ENCODE measurements around the gene ANKRD42.
A peak's percentile ranks its signal among the peaks of the same experiment; 100 is the strongest.

ANKRD42 gene
- 19.0 to 28.6 reads per million in 2 donors for total RNA-seq

- DNase-seq: peak; percentile 63 to 90 (median 80)
Measured at GRCh38 chr11:83193315-83194280, at the start of gene ANKRD42. TSS of gene ANKRD42 (plus strand) at chr11:83193712. CDS start at chr11:83194671, 959 bp downstream.

DNA sequence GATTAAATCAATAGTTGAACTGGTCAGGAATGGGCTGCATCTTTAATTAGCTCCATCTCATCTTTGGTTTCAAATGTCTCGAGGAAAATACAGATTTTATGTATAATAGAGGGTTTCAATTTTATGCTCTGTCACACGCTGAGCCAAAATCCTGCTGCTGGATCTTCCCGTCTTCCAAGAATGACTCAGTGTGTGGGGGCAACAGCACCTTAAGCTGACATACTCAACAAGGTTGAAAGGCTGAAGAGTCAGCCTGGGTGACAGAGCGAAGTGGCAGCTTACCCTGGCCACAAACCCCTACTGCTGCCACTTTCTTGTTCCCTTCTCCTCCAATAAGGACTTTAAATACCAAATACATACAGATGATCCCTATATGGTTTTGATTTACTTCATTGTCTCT lies 45.6 kb upstream of the ANKRD42 start:
- no peak for DNase-seq

DNA sequence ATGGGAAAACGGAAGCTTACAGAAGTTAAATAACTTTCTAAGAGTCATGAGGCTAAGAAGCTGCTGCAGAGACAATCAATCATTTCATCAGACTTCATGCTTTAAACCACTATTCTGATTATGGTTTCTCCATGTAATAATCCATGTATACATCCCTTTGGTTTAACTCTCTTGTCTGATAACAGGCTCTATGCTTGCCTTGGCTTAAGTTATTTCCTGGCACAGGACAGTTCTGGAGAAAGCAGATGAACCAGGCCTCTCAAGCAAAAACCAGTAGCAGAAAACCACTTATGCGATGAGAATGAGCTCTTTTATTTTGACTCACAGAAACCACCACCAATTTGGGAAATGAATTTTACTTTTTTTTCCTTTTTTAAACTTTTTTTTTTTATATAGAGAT lies 43.1 kb upstream of the ANKRD42 start:
- peak in 1 of 5 experiments; percentile 30 for DNase-seq

DNA sequence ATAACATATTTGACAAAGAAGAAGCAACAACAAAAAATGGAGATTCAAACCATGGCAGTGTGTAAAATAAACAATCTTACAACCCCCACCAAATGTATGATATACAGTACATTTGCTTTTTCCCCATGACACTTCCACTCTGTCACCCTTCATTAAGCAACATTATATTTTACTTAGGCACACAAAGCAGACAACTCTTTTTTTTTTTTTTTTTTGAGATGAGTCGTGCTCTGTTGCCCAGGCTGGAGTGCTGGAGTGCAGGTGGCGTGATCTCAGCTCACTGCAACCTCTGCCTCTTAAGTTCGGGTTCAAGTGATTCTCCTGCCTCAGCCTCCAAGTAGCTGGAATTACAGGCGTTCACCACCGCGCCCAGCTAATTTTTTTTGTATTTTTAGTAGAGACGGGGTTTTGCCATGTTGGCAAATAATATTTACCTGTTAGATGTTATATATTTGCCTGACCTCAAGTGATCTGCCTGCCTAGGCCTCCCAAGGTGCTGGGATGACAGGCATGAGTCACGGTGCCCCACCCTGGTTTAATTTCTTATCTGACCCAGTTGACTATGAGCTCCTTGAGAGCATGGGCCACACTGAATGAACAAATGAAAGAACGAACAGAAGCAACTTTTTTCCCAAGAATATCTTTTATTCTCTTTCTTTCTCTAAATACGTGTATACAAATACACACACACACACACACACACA lies 42.1 kb upstream of the ANKRD42 start:
- DNase-seq: no peak

DNA sequence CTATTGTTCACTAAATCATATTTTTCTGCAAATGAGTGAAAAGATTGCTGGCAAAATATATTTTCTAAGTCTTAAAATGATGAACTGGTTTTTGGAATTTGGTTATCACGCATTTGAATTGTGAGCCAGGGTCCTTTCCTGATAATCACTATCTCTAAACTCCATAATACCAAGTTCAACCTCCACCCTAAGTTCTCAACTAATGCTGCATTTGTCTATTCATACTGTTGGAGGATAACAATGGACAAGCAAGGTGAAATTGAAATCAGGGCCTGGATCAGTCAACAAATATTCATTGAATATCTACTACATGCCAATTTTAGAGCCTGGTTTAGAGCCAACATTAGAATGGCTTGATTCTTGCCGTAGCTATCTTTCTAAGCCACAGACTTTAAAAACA lies 41.2 kb upstream of the ANKRD42 start:
- no peak for DNase-seq

DNA sequence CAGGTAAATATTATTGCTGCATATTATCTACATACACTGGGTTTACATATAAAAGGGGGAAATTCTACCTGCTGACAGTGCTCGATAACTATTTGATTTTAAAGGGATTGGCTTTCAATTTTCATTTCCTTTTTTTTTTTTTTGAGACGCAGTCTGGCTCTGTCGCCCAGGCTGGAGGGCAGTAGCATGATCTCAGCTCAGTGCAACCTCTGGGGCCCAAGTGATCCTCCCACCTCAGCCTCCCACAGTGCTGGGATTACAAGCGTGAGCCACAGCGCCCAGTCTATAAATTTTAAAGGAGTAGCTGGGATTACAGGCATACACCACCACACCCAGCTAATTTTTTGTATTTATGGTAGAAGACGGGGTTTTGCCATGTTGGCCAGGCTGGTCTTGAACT lies 39.7 kb upstream of the ANKRD42 start:
- no peak for DNase-seq

DNA sequence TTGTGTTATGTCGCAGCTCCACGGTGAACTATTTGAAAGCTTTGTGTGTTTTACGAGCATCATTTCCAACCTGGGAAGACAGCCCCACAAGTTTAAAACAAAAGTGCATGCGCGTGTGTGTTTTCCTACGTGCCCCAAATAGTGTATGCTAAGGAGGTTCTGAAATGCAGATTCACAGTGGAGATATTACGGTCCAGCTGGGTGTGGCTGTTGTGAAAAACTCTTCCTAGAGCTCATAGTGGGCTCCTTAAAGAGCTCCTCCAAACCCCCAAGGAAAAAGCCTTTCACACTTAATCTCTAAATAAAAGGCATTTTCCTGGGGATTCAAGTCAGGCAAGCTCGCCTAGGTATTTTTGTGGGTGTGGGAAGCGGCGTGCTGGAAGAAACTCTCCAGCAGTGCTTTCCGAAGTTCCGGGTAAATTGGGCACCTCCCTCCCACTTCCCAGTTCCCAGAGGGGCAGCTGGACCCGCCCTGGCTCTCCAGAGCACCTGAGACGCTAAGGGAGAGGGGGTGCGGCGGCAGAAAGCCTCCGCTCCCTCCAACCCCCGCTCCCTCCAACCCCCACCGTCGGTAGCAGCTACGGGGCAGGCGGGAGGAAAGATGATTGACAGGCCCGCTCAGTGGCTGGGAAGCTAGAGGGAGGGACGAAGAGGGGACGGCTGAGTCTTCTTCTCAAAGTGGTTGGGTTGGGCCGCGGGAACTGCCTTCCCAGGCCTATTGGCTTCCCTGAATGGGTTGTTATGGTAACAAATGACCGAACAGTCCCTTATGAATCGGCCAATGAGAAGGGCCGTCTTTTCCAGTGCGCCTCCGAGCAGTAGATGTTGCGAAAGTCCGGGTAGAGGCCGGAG lies 37.1 kb upstream of the ANKRD42 start:
- peak; percentile 84 to 100 (median 98) for DNase-seq

- DNase-seq: peak in 1 of 5 experiments; percentile 94
Measured at GRCh38 chr11:83156996-83157593, 36.4 kb upstream of the ANKRD42 start, which contains the start of gene PCF11. TSS of gene PCF11 (plus strand) at chr11:83157131. CDS start at chr11:83157440, 309 bp downstream.

DNA sequence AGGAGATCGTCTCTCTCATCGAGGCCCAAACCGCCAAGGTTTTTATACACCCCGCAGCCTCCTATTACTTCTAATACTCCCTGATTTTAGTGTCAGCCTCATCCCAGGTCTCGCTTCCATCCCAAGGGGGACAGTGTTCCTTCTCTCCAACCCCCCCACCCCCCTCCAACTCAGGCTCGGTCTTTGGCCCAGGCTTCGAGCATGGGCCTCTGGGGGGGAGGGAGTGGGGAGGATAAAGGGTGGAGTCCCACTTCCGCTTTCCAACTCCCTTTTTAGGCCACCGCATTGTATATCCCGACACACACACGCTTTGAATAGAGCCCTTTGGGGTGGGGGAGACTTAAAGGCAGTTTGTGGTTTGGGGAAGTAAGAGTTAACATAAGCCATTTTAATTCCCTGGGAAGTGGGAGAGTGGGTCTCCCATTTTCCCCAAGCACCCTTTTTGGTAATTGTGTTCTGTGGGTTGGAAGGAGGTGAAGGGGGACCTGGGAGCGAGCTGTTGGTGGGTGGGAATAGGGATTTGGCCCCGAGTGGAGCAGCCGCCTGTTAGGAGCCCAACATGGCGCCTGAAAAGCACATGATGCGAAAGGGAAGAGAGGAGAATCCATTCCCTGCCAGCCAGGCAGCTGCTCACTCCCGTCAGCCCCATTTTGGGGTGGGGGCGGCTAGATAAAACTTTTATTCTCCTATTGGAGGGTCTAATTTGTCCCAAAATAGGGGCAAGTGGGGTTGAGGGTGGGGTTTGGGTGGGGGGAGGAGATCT lies 35.7 kb upstream of the ANKRD42 start:
- DNase-seq: peak; percentile 15 to 62 (median 40)

- no peak for DNase-seq
Measured at GRCh38 chr11:83158357-83158786, 35.1 kb upstream of the ANKRD42 start.

DNA sequence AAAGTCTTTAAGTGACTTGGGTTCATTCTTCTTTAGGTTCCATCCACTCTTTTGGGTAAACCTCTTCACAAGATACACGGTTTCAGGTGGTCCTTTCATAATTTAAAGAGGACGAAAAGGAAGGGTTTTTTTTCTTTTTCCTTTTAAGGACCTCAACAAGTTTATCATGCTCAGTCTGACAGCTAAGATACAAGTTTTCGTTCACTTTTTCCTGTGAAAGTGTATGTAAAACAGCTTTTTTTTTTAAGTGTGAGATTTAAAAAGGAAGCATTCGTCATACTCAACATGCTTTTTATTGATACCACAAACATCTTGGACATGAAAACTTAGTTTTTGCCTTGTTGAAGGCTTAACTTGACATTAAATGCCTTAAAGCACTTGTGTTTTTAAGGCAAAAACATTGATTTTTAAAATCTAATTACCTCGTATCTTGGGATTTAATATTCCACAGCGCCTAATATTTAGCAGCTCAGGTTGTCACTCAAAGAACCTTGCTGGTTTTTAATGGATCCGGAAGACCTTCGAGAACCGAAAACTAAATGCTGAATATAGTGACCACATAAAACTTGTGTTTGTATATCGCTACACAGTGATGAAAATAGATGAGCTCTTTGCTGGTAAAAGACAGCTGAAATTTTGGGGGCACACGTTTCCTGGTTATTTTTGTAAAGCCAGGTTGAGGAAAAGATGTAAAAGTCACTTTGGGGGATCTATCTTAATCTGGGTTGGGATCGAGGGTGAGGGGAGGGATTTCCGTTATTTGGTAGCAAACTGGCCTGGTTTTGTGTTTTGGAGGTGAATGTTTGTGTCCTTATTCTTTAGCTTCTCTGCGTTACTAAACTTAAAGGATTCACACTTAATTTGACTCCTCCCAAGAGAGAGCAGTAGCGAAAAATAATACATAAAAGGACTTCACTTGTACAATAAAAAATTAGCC lies 34.3 kb upstream of the ANKRD42 start:
- no peak for DNase-seq

- no peak for DNase-seq
Measured at GRCh38 chr11:83159902-83160865, 33.3 kb upstream of the ANKRD42 start.

- DNase-seq: no peak
Measured at GRCh38 chr11:83161610-83162199, 31.8 kb upstream of the ANKRD42 start.

- peak in 1 of 5 experiments; percentile 70 for DNase-seq
Measured at GRCh38 chr11:83162377-83162776, 31.1 kb upstream of the ANKRD42 start.

DNA sequence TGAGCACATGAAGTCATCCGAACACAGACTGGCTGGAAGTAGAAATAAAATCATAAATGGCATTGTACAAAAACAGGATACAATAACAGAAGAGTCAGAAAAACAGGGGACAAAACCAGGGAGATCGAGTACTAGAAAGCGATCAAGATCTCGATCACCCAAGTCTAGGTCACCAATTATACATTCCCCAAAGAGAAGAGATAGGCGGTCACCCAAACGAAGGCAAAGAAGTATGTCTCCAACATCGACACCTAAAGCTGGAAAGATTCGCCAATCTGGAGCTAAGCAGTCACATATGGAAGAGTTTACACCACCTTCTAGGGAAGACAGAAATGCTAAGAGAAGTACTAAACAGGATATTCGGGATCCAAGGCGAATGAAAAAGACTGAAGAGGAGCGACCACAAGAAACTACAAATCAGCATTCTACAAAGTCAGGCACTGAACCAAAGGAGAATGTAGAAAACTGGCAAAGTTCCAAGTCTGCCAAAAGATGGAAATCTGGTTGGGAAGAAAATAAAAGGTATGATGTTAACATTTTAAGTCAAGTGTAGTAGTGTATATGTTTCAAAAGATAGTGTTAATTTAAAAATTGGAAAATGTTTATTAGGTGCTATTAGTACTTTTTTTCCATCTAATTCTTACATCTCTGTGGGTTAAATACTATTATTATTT lies 27.2 kb upstream of the ANKRD42 start:
- DNase-seq: no peak

DNA sequence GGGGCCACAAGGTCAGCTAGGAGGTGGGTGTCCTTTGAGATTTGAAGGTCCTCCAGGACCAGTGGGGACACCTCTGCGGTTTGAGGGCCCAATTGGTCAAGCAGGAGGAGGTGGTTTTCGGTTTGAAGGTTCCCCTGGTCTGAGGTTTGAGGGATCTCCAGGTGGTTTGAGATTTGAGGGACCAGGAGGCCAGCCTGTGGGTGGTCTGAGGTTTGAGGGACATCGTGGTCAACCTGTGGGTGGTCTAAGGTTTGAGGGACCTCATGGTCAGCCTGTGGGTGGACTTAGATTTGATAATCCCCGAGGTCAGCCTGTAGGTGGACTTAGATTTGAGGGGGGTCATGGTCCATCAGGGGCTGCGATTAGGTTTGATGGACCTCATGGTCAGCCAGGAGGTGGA lies 24.8 kb upstream of the ANKRD42 start:
- no peak for DNase-seq

- DNase-seq: no peak
Measured at GRCh38 chr11:83170865-83171264, 22.6 kb upstream of the ANKRD42 start.

DNA sequence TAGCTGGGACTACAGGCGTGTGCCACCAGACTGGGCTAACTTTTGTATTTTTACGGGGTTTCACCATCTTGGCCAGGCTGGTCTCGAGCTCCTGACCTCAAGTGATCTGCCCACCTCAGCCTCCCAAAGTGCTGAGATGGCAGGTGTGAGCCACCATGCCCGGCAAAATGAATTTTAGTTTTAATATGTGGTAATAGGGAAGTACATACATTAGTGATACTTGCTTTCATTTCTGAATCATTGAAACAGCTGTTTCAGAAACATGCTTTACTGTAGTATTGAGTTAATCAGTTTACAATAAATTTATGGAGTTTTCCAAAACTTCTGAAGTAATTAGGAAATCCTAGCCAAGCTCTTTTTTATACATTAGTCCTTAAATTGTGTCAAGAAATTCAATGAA lies 21.0 kb upstream of the ANKRD42 start:
- DNase-seq: no peak

Data from T-helper 2 cell (primary cell).